Measurements from ENCODE around the gene AP4M1. TPM values are rescaled to one million over a fixed set of nuclear protein-coding genes. Genes with fewer than 3 reads are reported as not detected.

Gene AP4M1
- total RNA-seq, 2 donors from 2014 or later: 6.0 to 11.2 TPM

DNA sequence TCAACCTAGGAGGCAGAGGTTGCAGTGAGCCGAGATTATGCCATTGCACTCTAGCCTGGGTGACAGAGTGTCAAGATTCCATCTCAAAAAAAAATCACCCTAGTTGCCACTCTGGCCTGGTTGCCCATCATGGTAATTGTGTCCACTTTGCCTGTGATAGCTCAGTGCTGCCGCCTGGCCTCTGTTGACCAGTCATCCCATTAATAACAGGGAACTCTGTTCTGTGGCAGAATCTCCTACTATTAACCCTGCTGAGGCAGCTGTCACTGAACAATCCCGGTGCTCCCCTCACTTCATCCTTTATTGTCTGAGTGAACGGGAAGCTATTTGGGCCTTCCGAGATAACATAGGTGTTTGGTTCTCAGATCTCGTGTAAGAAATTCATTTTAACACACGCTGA lies 34.5 kb upstream of the AP4M1 start:
- intact Hi-C loops (cut with DNase I): no loop called here
- Histone ChIP-seq H3K36me3 (replicated peaks in 1 of 2; ENCODE audit: insufficient read depth in 1 of 2, low read depth in 2 of 2) (peaks cover 15 to 21% of the 10 kb centered on the region in 2 donors), H3K27me3 (no peaks in the 10 kb centered on the region), H3K4me3 (no peak overlapping the region), H3K4me1 (peaks cover 8% of the 10 kb centered on the region), H3K9me3 (peaks cover 0 to 14% (median 0%) of the 10 kb centered on the region in 3 donors), H3K27ac (no peak overlapping the region)
- ATAC-seq (no peak), DNase-seq (no peak)
- no peak for TF ChIP-seq POLR2A (IDR thresholded peaks at IDR 0.05)
- TF ChIP-seq, protein P1, sequence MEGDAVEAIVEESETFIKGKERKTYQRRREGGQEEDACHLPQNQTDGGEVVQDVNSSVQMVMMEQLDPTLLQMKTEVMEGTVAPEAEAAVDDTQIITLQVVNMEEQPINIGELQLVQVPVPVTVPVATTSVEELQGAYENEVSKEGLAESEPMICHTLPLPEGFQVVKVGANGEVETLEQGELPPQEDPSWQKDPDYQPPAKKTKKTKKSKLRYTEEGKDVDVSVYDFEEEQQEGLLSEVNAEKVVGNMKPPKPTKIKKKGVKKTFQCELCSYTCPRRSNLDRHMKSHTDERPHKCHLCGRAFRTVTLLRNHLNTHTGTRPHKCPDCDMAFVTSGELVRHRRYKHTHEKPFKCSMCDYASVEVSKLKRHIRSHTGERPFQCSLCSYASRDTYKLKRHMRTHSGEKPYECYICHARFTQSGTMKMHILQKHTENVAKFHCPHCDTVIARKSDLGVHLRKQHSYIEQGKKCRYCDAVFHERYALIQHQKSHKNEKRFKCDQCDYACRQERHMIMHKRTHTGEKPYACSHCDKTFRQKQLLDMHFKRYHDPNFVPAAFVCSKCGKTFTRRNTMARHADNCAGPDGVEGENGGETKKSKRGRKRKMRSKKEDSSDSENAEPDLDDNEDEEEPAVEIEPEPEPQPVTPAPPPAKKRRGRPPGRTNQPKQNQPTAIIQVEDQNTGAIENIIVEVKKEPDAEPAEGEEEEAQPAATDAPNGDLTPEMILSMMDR (IDR thresholded peaks at IDR 0.05): no peak
- WGBS, 2 donors: 91 to 96% methylated on average over 7 of the region's 7 CpGs

DNA sequence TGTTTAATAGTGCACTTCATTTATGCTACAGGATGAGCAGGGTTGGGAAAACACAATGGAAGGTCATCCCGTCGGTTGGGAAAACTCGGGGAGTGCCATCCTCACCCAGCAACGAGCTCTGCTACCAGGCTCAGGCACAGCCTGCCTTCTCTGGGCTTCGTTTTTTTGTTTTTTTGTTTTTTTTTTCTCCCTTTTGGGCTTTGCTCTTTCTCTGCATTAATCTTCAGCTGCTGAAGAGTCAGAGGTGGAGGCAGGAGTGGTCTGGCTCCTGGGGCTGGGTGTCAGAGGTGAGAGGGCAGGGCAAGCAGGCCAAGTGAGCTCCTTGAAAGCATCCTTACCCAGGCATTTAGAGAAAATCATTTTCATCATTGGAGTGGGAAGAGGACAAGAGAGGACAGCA lies 31.5 kb upstream of the AP4M1 start:
- ATAC-seq (no peak), DNase-seq (no peak)
- Histone ChIP-seq H3K4me3 (no peak overlapping the region), H3K27ac (no peak overlapping the region), H3K36me3 (replicated peaks in 1 of 2; ENCODE audit: insufficient read depth in 1 of 2, low read depth in 2 of 2) (peaks cover 33 to 42% of the 10 kb centered on the region in 2 donors), H3K27me3 (no peaks in the 10 kb centered on the region), H3K9me3 (peaks cover 0 to 21% (median 0%) of the 10 kb centered on the region in 3 donors), H3K4me1 (peaks cover 8% of the 10 kb centered on the region)
- intact Hi-C loops (cut with DNase I): loop anchor here (10.0 kb wide), 1 partner anchor 145 kb away; the partner anchor contains the start of gene GJC3
- WGBS, 2 donors: 93 to 96% methylated on average over 5 of the region's 5 CpGs
- TF ChIP-seq, protein P1 (IDR thresholded peaks at IDR 0.05): no peak
- no peak for TF ChIP-seq POLR2A (IDR thresholded peaks at IDR 0.05)

DNA sequence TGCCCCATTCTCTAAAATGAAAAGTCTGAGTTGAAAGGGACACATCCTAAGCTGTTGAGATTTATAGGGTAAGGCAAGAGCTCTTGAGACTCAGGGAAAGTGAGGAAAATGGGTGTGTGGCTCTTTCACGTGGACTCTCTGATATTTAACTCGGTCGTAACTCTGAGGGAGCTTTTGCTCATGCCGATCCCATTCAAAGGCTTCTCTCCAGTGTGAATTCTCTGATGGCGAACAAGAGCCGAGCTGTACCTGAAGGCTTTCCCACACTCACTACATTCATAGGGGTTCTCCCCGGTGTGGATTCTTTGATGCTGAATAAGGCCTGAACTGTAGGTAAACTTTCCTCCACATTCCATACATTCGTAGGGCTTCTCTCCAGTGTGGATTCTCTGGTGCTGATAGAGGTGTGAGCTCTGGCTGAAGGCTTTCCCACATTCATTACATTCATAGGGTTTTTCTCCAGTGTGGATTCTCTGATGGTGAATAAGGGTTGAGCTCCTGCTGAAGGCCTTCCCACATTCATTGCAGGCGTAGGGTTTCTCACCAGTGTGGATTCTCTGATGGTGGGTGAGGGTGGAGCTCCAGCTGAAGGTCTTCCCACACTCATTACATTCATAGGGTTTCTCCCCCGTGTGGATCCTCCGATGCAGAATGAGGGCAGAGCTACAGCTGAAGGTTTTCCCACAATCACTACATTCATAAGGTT lies 30.3 kb upstream of the AP4M1 start:
- Histone ChIP-seq H3K4me3 (no peak overlapping the region), H3K27ac (no peak overlapping the region), H3K36me3 (replicated peaks in 1 of 2; ENCODE audit: insufficient read depth in 1 of 2, low read depth in 2 of 2) (peaks cover 33 to 50% of the 10 kb centered on the region in 2 donors), H3K4me1 (no peaks in the 10 kb centered on the region), H3K9me3 (peaks cover 0 to 21% (median 0%) of the 10 kb centered on the region in 3 donors), H3K27me3 (no peaks in the 10 kb centered on the region)
- TF ChIP-seq, protein P1 (IDR thresholded peaks at IDR 0.05): no peak
- TF ChIP-seq POLR2A (IDR thresholded peaks at IDR 0.05): no peak
- ATAC-seq (no peak), DNase-seq (no peak)
- WGBS, 2 donors: 95 to 96% methylated on average over 11 of the region's 11 CpGs
- intact Hi-C loops (cut with DNase I): loop anchor here (10.0 kb wide), 1 partner anchor 146 kb away; the partner anchor contains the start of gene GJC3

DNA sequence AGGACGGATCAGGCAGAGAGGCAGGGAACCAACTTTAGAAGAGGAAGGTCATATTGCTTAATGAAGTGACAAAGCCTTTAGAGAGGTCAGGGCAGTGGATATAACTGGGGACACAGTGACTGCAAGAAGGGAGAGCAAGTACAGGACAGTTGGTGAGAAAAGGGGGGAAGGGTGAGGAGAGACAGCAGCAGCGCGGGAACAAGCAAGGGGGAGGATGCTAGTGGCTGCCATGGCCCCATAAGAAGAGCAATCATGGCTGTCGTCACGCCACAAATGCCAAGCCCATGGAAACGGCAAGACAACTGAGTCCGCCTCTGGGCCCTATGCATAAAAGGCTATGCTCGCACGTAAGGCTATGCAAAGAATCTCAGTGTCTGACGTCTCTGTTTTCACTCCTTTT lies 29.0 kb upstream of the AP4M1 start:
- ATAC-seq (no peak), DNase-seq (no peak)
- TF ChIP-seq, protein P1 (IDR thresholded peaks at IDR 0.05): no peak
- Histone ChIP-seq H3K27ac (no peak overlapping the region), H3K4me3 (no peak overlapping the region), H3K36me3 (replicated peaks in 1 of 2; ENCODE audit: insufficient read depth in 1 of 2, low read depth in 2 of 2) (peaks cover 33 to 57% of the 10 kb centered on the region in 2 donors), H3K9me3 (peaks cover 0 to 21% (median 0%) of the 10 kb centered on the region in 3 donors), H3K27me3 (no peaks in the 10 kb centered on the region), H3K4me1 (no peaks in the 10 kb centered on the region)
- intact Hi-C loops (cut with DNase I): loop anchor here (10.0 kb wide), 1 partner anchor 148 kb away; the partner anchor contains the start of gene GJC3
- WGBS, 2 donors: 95 to 96% methylated on average over 10 of the region's 10 CpGs
